RWPE1 (cell line): ENCODE data around the gene VPS72.

Source experiments
- CTCF ChIA-PET: fragments of 350-600 bp; sonication (Branson Sonifier 250); formaldehyde crosslinking; extraction: SDS; loops from one replicate; lab custom pipeline; 2021; lab: Yijun Ruan, JAX
- POLR2A ChIA-PET: fragments of 400-600 bp; formaldehyde crosslinking; extraction: SDS; loops from one replicate; lab custom pipeline; 2020; ENCODE audit warnings: antibody characterized with exemption; ENCODE audit not compliant: low non-redundant PET; lab: Yijun Ruan, JAX
- DNase-seq: peaks from one replicate; pipeline ENCODE4 v3.0.0; 2012; ENCODE audit warnings: low spot score
- H3K27ac ChIP-seq: fragments of 450-650 bp; 2 replicates; pipeline ENCODE4 v1.5.1; 2017
- CTCF ChIP-seq: fragments of 450-650 bp; conservative IDR thresholded peaks from 2 replicates; pipeline ENCODE4 v1.5.1; 2017; ENCODE audit warnings: low read depth, mild to moderate bottlenecking

The VPS72 gene

GRCh38 chr1:151143057-151143435, 47.0 kb downstream of the VPS72 start:
- H3K27ac ChIP-seq: no peak overlapping the region
- TF ChIP-seq CTCF: no peak
- no peak for DNase-seq
- CTCF ChIA-PET: interaction anchor here (0.6 to 1.4 kb wide), 2 partner anchors 43 to 119 kb away, joined by 3 to 5 read pairs; no protein-coding TSS in a partner anchor
- POLR2A ChIA-PET: no interaction called here

GRCh38 chr1:151142411-151143056, 47.5 kb downstream of the VPS72 start:
- no peak for TF ChIP-seq CTCF
- ChIA-PET CTCF (interaction anchor here (1.0 to 1.4 kb wide), 2 partner anchors 11 to 43 kb away, joined by 4 to 5 read pairs; no protein-coding TSS in a partner anchor), POLR2A (interaction anchor here (0.6 kb wide), 1 partner anchor 72 kb away, joined by 3 read pairs; the partner anchor contains the start of gene GABPB2)
- no peak for DNase-seq
- H3K27ac ChIP-seq: no peak overlapping the region

- ChIA-PET CTCF (no interaction called here), POLR2A (no interaction called here)
- TF ChIP-seq CTCF: no peak
- no peak for DNase-seq
- H3K27ac ChIP-seq: no peak overlapping the region
Observed at GRCh38 chr1:151137789-151138188, 52.2 kb downstream of the VPS72 start.

GRCh38 chr1:151135433-151136385, 54.3 kb downstream of the VPS72 start:
- ChIA-PET POLR2A (no interaction called here), CTCF (interaction anchor here (0.5 to 1.3 kb wide), 3 partner anchors 17 to 860 kb away, joined by 3 read pairs; no protein-coding TSS in a partner anchor)
- DNase-seq: no peak
- H3K27ac ChIP-seq: no peak overlapping the region
- TF ChIP-seq CTCF: no peak

GRCh38 chr1:151134991-151135390, 55.0 kb downstream of the VPS72 start:
- TF ChIP-seq CTCF: no peak
- ChIA-PET CTCF (interaction anchor here (0.6 to 1.3 kb wide), 3 partner anchors 10 to 35 kb away, joined by 3 to 4 read pairs (median 3); no protein-coding TSS in a partner anchor), POLR2A (no interaction called here)
- H3K27ac ChIP-seq: no peak overlapping the region
- no peak for DNase-seq

GRCh38 chr1:151134396-151134795, 55.6 kb downstream of the VPS72 start:
- POLR2A ChIA-PET: no interaction called here

More at GRCh38 chr1:151134396-151134795, 55.6 kb downstream of the VPS72 start:
- H3K27ac ChIP-seq: no peak overlapping the region
- CTCF ChIA-PET: interaction anchor here (0.6 to 1.0 kb wide), 2 partner anchors 10 to 225 kb away, joined by 3 to 4 read pairs; no protein-coding TSS in a partner anchor
- no peak for TF ChIP-seq CTCF
- DNase-seq: no peak
